GM19328 (cell line): ENCODE measurements around the gene SECTM1.
"Not testable (repeated sequence)": the region's sequence is repeated elsewhere in the genome, so short reads cannot be mapped to it uniquely, and the experiment has no call there.

Experiments
- ATAC-seq: cut with Tn5 transposase; IDR thresholded peaks from one replicate; pipeline ENCODE4 v1.9.1; 2021; ENCODE audit warnings: mild to moderate bottlenecking, moderate library complexity; ENCODE audit not compliant: unreplicated experiment

SECTM1 gene

GRCh38 chr17:82349287-82349701 is 15.7 kb upstream of the SECTM1 start:
- ATAC-seq: no peak

- ATAC-seq: no peak
Observed at GRCh38 chr17:82348866-82349265, 15.3 kb upstream of the SECTM1 start.

- ATAC-seq: no peak
Observed at GRCh38 chr17:82348434-82348833, 14.9 kb upstream of the SECTM1 start.

GRCh38 chr17:82347994-82348393 is 14.4 kb upstream of the SECTM1 start:
- ATAC-seq: not testable (repeated sequence)

GRCh38 chr17:82346342-82347300 is 13.1 kb upstream of the SECTM1 start:
- ATAC-seq: no peak

- no peak for ATAC-seq
Observed at GRCh38 chr17:82345151-82345976, 11.8 kb upstream of the SECTM1 start.

GRCh38 chr17:82344175-82344907 is 10.8 kb upstream of the SECTM1 start:
- no peak for ATAC-seq

GRCh38 chr17:82343560-82343959 is 10.0 kb upstream of the SECTM1 start:
- ATAC-seq: no peak

GRCh38 chr17:82342361-82343079 is 9.0 kb upstream of the SECTM1 start:
- ATAC-seq: no peak

- ATAC-seq: no peak
Observed at GRCh38 chr17:82339634-82340580, 6.3 kb upstream of the SECTM1 start.

GRCh38 chr17:82338858-82339633 is 5.5 kb upstream of the SECTM1 start:
- no peak for ATAC-seq

- ATAC-seq: no peak
Observed at GRCh38 chr17:82334622-82335394, 1.2 kb upstream of the SECTM1 start.

GRCh38 chr17:82334204-82334621 is 647 bp upstream of the SECTM1 start:
- no peak for ATAC-seq

GRCh38 chr17:82332669-82333278 is 792 bp downstream of the SECTM1 start:
- ATAC-seq: no peak

- no peak for ATAC-seq
Observed at GRCh38 chr17:82331345-82331939, 2.1 kb downstream of the SECTM1 start.

GRCh38 chr17:82330322-82331239 is 3.0 kb downstream of the SECTM1 start:
- ATAC-seq: no peak
